GM19025 (cell line): ENCODE data around the gene CERK.
"Not testable (repeated sequence)": the region's sequence is repeated elsewhere in the genome, so short reads cannot be mapped to it uniquely, and the experiment has no call there.

Experiments used
- ATAC-seq: cut with Tn5 transposase; IDR thresholded peaks from one replicate; pipeline ENCODE4 v1.9.1; 2021; ENCODE audit warnings: mild to moderate bottlenecking, low read depth, moderate library complexity; ENCODE audit not compliant: unreplicated experiment

The CERK gene

DNA sequence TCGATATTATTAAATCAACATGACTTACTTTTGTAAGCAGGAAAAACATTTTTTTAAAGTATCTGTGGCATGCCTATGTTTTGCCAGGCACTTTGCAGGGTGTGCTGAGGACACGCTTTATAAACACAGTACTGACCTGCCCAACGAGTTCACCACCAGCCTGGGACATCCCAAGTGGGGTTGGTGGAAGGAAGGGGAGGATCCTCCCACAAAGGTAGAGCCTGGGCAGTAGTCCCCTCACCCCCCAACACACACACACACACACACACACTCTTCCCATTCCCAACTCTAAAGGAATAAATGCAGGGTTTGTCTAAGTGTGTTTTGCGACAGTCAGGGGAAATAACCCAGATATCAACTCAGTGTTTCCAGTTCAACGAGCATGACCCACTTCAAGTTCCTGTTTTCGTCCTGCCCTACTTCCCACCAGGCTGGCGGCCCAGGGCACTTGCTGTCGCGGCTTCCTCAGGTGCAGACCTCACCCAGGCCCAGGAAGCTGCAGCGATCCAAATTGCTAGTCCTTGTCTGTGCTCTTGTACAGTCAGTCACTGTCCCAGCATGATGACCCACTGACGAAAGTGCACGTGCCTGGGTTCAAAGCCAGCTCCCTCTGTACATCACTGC lies 3.1 kb downstream of the CERK start:
- no peak for ATAC-seq

DNA sequence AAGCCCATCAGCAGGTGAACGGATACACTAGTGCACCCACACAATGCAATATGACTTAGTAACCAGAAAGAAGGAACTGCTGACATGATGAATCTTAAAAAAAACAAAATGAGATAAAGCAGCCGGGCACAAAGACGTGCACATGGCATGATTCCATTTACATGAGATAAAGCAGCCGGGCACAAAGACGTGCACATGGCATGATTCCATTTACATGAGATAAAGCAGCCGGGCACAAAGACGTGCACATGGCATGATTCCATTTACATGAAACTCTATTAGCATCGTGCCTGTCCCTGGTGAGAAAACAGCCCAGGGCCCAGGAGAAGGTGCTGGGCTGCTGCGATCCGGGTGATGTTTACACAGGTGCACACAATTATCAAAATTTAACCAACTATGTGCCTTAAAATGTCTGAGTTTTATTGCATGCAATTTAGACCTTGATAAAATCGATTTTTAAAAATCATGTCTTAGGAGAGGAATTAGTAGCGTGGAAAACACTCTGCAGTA lies 3.8 kb downstream of the CERK start:
- not testable (repeated sequence) for ATAC-seq

GRCh38 chr22:46732513-46732912 lies 5.5 kb downstream of the CERK start:
- no peak for ATAC-seq

- ATAC-seq = no peak
These were observed 6.0 kb downstream of the CERK start for GRCh38 chr22:46732041-46732379.

DNA sequence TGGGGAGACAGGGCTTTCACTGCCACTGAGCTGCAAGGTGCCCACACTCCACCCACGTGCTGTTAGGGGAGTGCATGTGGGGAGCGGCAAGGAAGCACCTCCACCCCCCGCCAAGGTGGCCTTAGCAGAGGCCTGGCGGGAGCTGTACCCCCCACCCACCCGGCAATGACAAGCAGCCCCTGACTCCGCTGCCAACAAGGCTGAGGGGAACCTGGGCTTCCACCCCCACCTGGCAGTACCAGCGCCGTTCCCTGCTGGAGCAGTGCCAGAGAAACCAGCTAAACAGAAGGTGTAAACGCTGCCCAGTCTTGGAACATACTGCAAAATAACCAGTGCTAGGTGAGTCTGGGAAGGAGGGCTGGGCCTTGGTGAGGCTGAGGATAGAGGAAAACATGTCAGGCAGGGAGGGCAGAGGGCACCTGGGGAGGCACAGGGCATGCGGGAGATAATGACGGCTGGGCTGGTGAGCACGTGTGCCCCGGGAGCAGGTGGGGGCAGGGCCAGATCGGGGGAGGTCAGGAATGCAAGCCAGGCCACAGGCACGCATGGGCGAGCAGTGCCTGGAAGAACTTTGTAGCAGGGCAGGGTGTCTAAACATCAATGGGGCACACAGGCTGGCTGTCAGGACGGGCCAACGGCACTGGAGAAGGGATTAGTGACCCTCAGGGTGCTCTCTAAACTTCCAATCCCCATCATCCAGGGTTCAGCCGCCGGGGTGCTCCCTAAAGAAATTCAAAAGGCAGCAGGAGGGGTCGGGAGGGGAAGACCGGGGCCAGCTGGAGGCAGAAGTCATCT lies 6.6 kb downstream of the CERK start:
- ATAC-seq = no peak

DNA sequence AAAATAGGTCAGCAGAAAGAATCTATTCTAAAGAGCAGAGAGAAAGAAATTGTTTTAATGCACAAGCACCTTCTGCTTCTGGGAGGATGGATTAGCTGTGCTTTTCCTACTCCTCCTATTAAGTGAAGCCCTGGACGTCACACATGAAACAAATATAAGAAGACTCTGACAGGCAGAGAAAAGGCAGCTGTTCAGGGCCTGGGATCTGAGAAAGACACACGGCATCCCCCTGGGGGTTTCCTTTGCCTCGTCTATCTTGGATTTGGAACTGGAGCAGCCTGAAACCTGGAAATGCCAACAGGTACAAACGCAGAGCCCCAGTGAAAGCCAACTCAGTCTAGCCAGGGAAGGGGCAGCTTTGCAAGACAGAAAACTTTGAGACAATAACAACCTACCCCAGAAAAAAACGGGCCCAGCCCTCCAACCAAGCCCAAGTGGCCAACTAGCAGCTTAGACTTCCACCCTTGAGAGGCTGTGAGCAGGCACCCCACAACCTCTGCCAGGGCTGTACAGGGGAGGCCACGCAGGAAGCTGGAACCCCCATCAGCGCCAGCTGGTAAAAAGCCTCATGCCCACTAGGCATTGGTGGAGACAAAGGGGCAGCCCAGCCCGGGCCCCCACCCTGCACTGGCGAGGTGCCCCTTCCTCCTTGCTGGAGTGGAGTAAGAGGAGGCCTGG lies 7.3 kb downstream of the CERK start:
- no peak for ATAC-seq

- no peak for ATAC-seq
These were observed 9.6 kb downstream of the CERK start for GRCh38 chr22:46728470-46728869.

DNA sequence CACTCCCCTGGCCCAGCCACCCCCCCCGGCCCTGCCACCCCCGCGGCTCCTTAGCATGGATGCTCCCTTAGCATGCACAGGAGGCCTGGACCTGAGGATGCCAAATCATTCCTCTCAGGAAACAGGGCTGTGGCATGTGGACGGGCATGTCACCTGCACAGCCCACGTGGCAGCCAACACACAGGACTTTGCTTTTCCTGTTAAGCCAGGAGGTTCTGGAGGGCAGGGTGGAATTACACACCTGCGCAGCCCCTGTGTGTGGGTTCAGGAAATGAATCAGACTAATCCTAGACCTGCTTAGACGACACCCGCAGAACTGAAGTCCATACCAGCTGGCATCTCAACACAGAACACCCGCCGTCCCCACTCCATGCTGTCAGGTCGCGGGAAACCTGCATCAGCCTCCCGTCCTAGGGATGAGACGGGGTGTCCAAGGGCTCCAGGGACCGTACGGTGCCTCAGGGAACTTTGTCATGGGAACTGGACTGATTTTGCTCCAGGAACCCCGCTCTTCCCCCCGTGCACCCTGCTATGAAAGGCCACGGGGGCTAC lies 10.2 kb downstream of the CERK start:
- no peak for ATAC-seq

GRCh38 chr22:46726986-46727317 lies 11.1 kb downstream of the CERK start:
- no peak for ATAC-seq

DNA sequence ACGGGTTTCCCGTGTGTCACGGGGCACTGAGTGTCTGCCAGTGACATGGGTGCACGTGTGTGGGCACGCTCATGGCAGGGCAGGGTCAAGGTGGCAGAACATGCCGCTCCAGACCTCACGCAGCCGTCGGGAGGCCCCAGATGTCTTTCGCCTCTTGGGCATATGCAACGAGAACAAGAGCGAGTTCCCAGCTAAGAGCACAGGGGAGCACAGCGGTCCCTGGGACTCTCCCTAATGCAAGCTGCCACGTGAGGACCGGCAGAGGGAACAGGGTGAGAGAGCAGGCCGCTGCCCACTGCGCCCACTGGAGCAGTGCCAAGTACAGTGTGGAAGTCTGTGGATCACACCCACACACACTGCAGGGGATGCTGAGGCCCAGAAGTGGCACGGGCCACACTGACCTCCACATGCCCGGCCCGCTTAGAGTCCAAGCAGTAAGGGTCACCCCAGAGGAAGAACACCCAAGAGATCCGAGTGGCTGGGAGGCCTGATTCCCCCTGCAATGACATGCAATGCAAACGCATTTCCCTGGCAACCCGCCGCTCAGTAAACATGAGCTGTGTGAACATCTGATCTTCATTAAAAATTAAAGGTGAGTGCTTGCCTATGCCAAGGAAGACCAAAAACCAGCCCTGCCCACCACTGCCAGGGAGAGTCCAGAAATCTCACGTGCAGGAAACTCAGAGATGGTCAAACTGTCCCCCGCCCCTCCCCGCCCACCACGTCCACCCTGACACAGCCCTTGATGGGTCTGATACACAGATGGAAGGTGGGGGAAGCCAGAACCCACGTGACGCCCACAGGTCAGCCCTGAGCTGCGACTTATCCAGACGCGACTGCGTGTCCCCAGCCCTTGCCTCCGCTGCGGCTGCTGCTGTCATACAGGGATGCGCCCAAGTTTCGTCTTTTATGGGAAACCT lies 11.7 kb downstream of the CERK start:
- ATAC-seq = no peak

GRCh38 chr22:46725096-46725495 lies 13.0 kb downstream of the CERK start:
- ATAC-seq = no peak

- ATAC-seq = no peak
These were observed 14.2 kb downstream of the CERK start for GRCh38 chr22:46723882-46724281.

DNA sequence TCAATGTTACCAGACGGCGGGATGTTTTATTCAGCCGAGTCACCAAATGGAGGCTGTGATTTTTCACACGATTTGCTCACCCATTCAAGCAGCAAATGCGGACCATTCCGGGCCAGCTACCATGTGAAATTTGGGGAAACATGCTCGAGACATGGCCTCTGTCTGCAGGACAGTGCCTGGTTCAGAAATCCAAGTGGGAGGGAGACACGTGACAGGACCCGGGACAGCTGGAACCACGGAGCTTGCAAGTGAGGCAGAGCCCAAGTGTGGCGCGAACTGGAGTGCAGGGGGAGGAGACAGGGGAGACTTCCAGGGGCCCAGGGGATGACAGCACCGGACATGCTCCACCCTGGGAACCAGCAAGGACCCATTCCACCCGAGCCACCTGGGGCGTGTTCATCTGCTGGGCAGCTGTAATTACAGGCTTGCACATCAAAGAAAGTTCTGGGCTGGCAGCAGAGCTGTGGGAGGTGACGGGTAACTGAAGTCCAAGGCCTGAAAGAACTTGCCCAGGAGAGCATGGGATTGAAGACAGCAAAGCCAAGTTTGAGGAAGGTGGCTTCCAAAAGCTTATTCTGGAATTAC lies 16.5 kb downstream of the CERK start:
- no peak for ATAC-seq

DNA sequence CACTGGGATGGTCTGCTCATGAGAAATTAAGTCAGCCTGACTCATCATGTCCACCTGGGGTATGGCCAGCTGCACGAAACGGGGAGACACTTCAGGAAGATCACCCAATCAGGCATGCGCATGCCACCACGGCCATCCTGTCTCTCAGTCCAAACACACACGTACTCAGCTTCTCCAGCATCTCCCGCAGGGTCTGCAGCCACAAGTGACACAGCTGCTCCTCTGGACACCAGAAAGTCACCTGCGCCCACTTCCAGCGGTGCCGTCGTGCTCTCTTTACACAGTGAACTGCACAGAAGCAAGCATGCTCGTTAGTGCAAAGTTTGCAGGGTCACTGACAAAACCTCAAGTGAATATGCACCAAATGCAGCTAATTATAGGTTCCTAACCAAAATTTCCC lies 18.1 kb downstream of the CERK start:
- no peak for ATAC-seq

- no peak for ATAC-seq
These were observed 23.5 kb downstream of the CERK start for GRCh38 chr22:46714550-46714949.

GRCh38 chr22:46712288-46712687 lies 25.8 kb downstream of the CERK start:
- no peak for ATAC-seq

GRCh38 chr22:46710806-46711205 lies 27.2 kb downstream of the CERK start:
- no peak for ATAC-seq

GRCh38 chr22:46708766-46709330 lies 29.2 kb downstream of the CERK start:
- no peak for ATAC-seq

DNA sequence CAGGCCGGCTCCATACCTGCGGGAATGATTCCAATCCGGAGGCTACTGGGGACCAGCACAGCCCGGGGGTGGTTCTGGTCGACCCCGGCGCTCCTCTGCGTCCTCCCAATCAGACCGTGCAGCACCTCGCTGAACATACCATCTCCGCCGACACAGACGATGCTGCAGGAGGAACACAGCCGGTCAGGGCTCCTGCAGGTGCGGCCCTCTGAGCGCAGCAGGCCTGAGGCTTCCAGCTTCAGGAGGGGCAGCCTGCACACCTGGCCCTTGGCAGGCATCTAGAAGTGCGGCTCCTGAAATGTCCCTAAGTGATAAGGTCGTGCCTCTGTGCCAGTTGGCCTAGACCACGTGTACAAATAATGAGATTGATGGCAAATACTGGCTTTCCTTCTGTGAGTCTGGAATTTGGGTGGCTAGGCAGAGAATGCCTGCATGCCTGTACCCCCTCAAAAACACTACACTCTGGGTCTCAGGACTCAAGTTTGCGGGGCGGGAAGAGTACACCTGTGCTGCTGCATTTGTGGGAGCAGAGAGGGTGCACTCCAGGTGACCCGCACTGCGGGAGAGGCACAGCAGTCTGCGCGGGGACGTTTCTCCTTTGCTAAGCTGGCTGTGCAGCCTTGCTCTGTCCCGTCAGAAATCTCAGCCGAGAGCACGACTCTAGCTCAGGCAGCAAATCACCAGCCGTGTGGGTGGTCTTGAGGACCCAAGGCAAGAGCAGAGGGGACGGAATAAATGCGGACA lies 30.1 kb downstream of the CERK start:
- no peak for ATAC-seq
